ENCODE results near the gene PCDHA1.

The PCDHA1 gene

GRCh38 chr5:140982083-140982716 lies 196.3 kb downstream of the PCDHA1 start:
- TF ChIP-seq, protein P1, sequence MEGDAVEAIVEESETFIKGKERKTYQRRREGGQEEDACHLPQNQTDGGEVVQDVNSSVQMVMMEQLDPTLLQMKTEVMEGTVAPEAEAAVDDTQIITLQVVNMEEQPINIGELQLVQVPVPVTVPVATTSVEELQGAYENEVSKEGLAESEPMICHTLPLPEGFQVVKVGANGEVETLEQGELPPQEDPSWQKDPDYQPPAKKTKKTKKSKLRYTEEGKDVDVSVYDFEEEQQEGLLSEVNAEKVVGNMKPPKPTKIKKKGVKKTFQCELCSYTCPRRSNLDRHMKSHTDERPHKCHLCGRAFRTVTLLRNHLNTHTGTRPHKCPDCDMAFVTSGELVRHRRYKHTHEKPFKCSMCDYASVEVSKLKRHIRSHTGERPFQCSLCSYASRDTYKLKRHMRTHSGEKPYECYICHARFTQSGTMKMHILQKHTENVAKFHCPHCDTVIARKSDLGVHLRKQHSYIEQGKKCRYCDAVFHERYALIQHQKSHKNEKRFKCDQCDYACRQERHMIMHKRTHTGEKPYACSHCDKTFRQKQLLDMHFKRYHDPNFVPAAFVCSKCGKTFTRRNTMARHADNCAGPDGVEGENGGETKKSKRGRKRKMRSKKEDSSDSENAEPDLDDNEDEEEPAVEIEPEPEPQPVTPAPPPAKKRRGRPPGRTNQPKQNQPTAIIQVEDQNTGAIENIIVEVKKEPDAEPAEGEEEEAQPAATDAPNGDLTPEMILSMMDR (IDR thresholded peaks at IDR 0.05; ENCODE audit: insufficient read depth, low read length, missing control alignments): no peak
- ChIA-PET CTCF (no interaction called here), POLR2A (no interaction called here)
- no peak overlapping the region for H3K4me3 ChIP-seq (ENCODE audit: low read depth, low read length)
- no peak for DNase-seq (ENCODE audit: low read depth, low spot score)

- H3K4me3 ChIP-seq (ENCODE audit: low read depth, low read length): no peak overlapping the region
- TF ChIP-seq, protein P1 (IDR thresholded peaks at IDR 0.05; ENCODE audit: insufficient read depth, low read length, missing control alignments): no peak
- no peak for DNase-seq (ENCODE audit: low read depth, low spot score)
- CTCF ChIA-PET: no interaction called here
- POLR2A ChIA-PET: no interaction called here
Measured at GRCh38 chr5:140986117-140986521, 200.2 kb downstream of the PCDHA1 start.

DNA sequence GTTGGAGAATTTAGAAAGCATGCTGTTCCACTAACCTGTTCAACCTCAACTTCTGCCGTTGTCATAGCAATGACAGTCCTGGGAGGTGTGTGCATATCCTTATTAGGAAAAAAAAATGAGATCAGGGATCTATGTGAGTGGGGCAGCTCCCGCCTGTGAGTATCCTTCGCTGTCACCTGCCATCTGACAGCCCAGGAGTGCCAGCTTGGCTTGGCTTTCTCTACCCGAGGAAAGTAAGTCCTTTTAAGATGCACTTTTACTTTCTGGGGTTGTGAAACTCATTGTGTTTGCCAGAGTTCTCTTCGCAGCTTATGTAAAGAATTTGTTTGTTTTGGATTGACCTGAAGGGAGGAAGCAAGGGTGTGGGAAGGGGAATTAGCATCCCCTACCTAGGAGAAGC lies 202.2 kb downstream of the PCDHA1 start:
- POLR2A ChIA-PET: no interaction called here
- TF ChIP-seq, protein P1 (IDR thresholded peaks at IDR 0.05; ENCODE audit: insufficient read depth, low read length, missing control alignments): no peak
- no peak for DNase-seq (ENCODE audit: low read depth, low spot score)
- H3K4me3 ChIP-seq (ENCODE audit: low read depth, low read length): no peak overlapping the region
- CTCF ChIA-PET: no interaction called here

DNA sequence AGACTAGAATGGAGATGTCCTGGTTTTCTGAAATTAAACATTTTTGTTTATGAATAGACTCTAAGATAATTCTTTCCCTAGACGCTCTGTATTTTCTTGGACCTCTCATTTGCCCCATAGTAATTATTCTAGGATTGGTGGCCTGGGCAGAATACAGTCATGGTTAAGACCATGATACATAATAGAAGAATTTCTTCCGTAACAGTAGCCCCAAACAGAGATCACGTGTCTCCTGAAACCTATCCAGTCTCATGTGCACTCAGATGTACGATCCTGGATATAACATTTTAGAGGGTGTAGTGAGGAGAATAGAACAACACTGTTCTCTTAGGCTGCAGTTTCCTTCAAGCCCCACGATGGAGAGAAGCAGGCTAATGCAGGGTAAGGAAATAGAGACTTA lies 202.7 kb downstream of the PCDHA1 start:
- TF ChIP-seq, protein P1 (IDR thresholded peaks at IDR 0.05; ENCODE audit: insufficient read depth, low read length, missing control alignments): no peak
- no peak for DNase-seq (ENCODE audit: low read depth, low spot score)
- H3K4me3 ChIP-seq (ENCODE audit: low read depth, low read length): no peak overlapping the region
- CTCF ChIA-PET: no interaction called here
- POLR2A ChIA-PET: no interaction called here

- CTCF ChIA-PET: no interaction called here
- POLR2A ChIA-PET: no interaction called here
- DNase-seq (ENCODE audit: low read depth, low spot score): no peak
- TF ChIP-seq, protein P1 (IDR thresholded peaks at IDR 0.05; ENCODE audit: insufficient read depth, low read length, missing control alignments): no peak
- no peak overlapping the region for H3K4me3 ChIP-seq (ENCODE audit: low read depth, low read length)
Measured at GRCh38 chr5:140989254-140990020, 203.5 kb downstream of the PCDHA1 start.

DNA sequence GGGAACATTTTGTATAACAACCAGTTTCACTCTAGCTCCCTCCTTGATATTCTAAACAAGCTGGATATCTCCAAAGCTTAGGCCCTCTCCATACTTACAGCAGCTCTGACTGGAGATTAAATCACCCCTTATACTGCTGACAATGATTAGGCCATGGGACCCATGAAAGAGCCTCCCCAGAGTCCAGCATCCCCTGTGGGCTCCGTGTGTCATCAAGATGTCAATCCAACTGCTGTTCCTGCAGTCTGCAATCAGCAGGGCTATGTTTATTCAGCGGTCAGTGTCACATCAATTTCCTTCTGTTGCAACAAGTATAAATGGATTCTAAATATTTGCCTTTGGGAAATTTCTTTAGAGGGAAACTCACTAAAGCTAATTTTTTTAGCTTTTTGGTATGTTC lies 206.9 kb downstream of the PCDHA1 start:
- H3K4me3 ChIP-seq (ENCODE audit: low read depth, low read length): no peak overlapping the region
- CTCF ChIA-PET: no interaction called here
- no peak for DNase-seq (ENCODE audit: low read depth, low spot score)
- POLR2A ChIA-PET: no interaction called here
- TF ChIP-seq, protein P1 (IDR thresholded peaks at IDR 0.05; ENCODE audit: insufficient read depth, low read length, missing control alignments): no peak
